ENCODE measurements around the gene SCEL.

- TF ChIP-seq CTCF (IDR thresholded peaks at IDR 0.05) (no peak), POLR2A (IDR thresholded peaks at IDR 0.05) (no peak)
These were observed 27.6 kb downstream of the SCEL start for GRCh38 chr13:77563111-77563510.
